ENCODE measurements around the gene CIROP. TPM values are rescaled to one million over a fixed set of nuclear protein-coding genes. Genes with fewer than 3 reads are reported as not detected.

CIROP gene
- total and polyA plus RNA-seq, 2 donors (not counting 1 experiment from before 2014, with no cell fraction given), result not detected

DNA sequence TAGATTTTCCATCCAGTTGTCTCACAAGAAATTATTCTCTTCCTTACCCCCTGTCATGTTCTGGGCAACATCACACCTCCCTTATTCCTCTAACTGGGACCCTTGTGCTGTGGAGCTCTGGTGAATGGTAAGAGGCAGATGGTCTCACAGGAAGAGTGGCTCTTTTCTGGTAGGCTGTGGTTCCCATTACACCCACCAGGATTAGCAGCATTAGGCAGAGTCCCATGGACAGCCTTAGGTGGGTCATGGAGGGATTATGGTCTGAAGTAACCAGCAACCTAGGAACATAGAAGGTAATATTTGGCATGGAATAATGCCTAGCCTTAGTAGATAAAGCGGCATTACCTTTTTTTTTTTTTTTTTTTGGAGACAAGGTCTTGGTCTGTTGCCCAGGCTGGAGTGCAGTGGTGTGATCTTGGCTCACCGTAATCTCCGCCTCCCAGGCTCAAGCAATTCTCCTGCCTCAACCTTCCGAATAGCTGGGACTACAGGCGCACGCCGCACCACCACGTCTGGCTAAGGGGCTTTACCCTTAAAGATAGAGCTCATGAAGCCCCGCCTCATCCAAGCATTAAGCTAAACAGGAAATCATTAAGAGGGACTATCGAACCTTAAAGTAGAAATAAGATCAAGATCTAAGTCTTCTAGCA lies 5.5 kb downstream of the CIROP start:
- Histone ChIP-seq H4K20me1 (ENCODE audit: control insufficient read depth, insufficient read depth, low read length, poor library complexity, severe bottlenecking) (peaks cover 8% of the 10 kb centered on the region), H3K4me2 (replicated peaks; ENCODE audit: low read depth, low read length, poor library complexity, severe bottlenecking) (no peak overlapping the region), H2AFZ (ENCODE audit: insufficient read depth, low read depth, low read length, poor library complexity, severe bottlenecking) (no peak overlapping the region), H3K27ac (ENCODE audit: low read length in 2 of 2) (no peak overlapping the region), H3K4me3 (ENCODE audit: control extremely low read depth in 1 of 5, extremely low read depth in 1 of 5, insufficient read depth in 1 of 5, low read depth in 2 of 5, low read length in 4 of 5) (no peak overlapping the region), H3K9me3 (ENCODE audit: control extremely low read depth in 1 of 3, control insufficient read depth in 2 of 3, insufficient read depth in 1 of 3, low read length in 2 of 3) (no peaks in the 10 kb centered on the region), H3K36me3 (replicated peaks in 1 of 2; ENCODE audit: control extremely low read depth in 1 of 2, control insufficient read depth in 1 of 2, extremely low read depth in 1 of 2, insufficient read depth in 2 of 2, low read length in 1 of 2) (peaks cover 5 to 25% of the 10 kb centered on the region in 2 experiments), H3K79me2 (ENCODE audit: control insufficient read depth, insufficient read depth, low read length) (peaks cover 51% of the 10 kb centered on the region), H3K27me3 (replicated peaks in 1 of 4; ENCODE audit: control extremely low read depth in 1 of 4, control insufficient read depth in 3 of 4, insufficient read depth in 4 of 4, low read length in 3 of 4) (no peaks in the 10 kb centered on the region), H3K4me1 (ENCODE audit: control insufficient read depth in 2 of 2, insufficient read depth in 2 of 2, low read length in 2 of 2) (peaks cover 7 to 12% of the 10 kb centered on the region in 2 donors), H3K9ac (ENCODE audit: low read length) (no peak overlapping the region)
- Mint-ChIP-seq H3K9me3 (ENCODE audit: insufficient read depth) (no peaks in the 10 kb centered on the region), H3K27ac (no peak overlapping the region), H3K4me1 (peaks cover 20% of the 10 kb centered on the region), H3K4me3 (no peak overlapping the region), H3K27me3 (no peaks in the 10 kb centered on the region)
- POLR2A ChIA-PET, result no interaction called here
- intact Hi-C loops (cut with micrococcal nuclease), result loop anchor here (10.0 kb wide), 4 partner anchors 455 to 1835 kb away; partner anchors contain the start of genes EMC9, HNRNPC, PSME2 and RNF31
- CTCF ChIA-PET, result interaction anchor here (0.6 to 0.8 kb wide), 2 partner anchors 22 to 172 kb away, joined by 3 to 5 read pairs; no protein-coding TSS in a partner anchor
- WGBS (ENCODE audit: insufficient coverage), result 100% methylated on average over 4 of the region's 10 CpGs
- TF ChIP-seq, protein P1, sequence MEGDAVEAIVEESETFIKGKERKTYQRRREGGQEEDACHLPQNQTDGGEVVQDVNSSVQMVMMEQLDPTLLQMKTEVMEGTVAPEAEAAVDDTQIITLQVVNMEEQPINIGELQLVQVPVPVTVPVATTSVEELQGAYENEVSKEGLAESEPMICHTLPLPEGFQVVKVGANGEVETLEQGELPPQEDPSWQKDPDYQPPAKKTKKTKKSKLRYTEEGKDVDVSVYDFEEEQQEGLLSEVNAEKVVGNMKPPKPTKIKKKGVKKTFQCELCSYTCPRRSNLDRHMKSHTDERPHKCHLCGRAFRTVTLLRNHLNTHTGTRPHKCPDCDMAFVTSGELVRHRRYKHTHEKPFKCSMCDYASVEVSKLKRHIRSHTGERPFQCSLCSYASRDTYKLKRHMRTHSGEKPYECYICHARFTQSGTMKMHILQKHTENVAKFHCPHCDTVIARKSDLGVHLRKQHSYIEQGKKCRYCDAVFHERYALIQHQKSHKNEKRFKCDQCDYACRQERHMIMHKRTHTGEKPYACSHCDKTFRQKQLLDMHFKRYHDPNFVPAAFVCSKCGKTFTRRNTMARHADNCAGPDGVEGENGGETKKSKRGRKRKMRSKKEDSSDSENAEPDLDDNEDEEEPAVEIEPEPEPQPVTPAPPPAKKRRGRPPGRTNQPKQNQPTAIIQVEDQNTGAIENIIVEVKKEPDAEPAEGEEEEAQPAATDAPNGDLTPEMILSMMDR (IDR thresholded peaks at IDR 0.05), result no peak
- no peak for TF ChIP-seq EZH2 (IDR thresholded peaks at IDR 0.05; ENCODE audit: borderline replicate concordance, insufficient read depth, low read depth, low read length, poor library complexity, severe bottlenecking)
- ATAC-seq (ENCODE audit: low read depth), result no peak
- DNase-seq, result no peak

DNA sequence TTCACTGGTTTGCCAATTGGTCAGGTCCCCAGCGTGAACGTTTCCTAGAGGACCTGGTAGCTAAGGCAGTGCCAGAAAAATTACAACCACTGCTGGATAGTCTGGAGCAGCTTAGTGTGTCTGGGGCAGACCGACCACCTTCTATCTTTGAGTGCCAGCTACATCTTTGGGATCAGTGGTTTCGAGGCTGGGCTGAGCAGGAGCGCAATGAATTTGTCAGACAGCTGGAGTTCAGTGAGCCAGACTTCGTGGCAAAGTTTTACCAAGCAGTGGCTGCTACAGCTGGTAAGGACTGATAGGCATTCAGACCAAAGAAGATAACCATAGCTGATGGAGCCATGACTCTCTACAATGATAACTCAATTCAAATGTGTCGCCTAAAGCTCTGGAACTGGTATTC lies 7.0 kb downstream of the CIROP start:
- Histone ChIP-seq H3K36me3 (replicated peaks in 1 of 2; ENCODE audit: control extremely low read depth in 1 of 2, control insufficient read depth in 1 of 2, extremely low read depth in 1 of 2, insufficient read depth in 2 of 2, low read length in 1 of 2) (peaks cover 5 to 31% of the 10 kb centered on the region in 2 experiments), H3K4me2 (replicated peaks; ENCODE audit: low read depth, low read length, poor library complexity, severe bottlenecking) (no peak overlapping the region), H3K27me3 (replicated peaks in 1 of 4; ENCODE audit: control extremely low read depth in 1 of 4, control insufficient read depth in 3 of 4, insufficient read depth in 4 of 4, low read length in 3 of 4) (no peaks in the 10 kb centered on the region), H3K79me2 (ENCODE audit: control insufficient read depth, insufficient read depth, low read length) (peaks cover 67% of the 10 kb centered on the region), H4K20me1 (ENCODE audit: control insufficient read depth, insufficient read depth, low read length, poor library complexity, severe bottlenecking) (peaks cover 23% of the 10 kb centered on the region), H2AFZ (ENCODE audit: insufficient read depth, low read depth, low read length, poor library complexity, severe bottlenecking) (no peak overlapping the region), H3K9me3 (ENCODE audit: control extremely low read depth in 1 of 3, control insufficient read depth in 2 of 3, insufficient read depth in 1 of 3, low read length in 2 of 3) (no peaks in the 10 kb centered on the region), H3K9ac (ENCODE audit: low read length) (no peak overlapping the region), H3K4me1 (ENCODE audit: control insufficient read depth in 2 of 2, insufficient read depth in 2 of 2, low read length in 2 of 2) (peaks cover 20 to 24% of the 10 kb centered on the region in 2 donors), H3K27ac (ENCODE audit: low read length in 2 of 2) (no peak overlapping the region), H3K4me3 (ENCODE audit: control extremely low read depth in 1 of 5, extremely low read depth in 1 of 5, insufficient read depth in 1 of 5, low read depth in 2 of 5, low read length in 4 of 5) (no peak overlapping the region)
- POLR2A ChIA-PET, result no interaction called here
- TF ChIP-seq EZH2 (IDR thresholded peaks at IDR 0.05; ENCODE audit: borderline replicate concordance, insufficient read depth, low read depth, low read length, poor library complexity, severe bottlenecking), result no peak
- TF ChIP-seq, protein P1 (IDR thresholded peaks at IDR 0.05), result no peak
- intact Hi-C loops (cut with micrococcal nuclease), result loop anchor here (10.0 kb wide), 4 partner anchors 457 to 1833 kb away; partner anchors contain the start of genes EMC9, HNRNPC, PSME2 and RNF31
- Mint-ChIP-seq H3K9me3 (ENCODE audit: insufficient read depth) (no peaks in the 10 kb centered on the region), H3K27ac (no peak overlapping the region), H3K27me3 (no peaks in the 10 kb centered on the region), H3K4me1 (peaks cover 29% of the 10 kb centered on the region), H3K4me3 (peak overlapping the region; percentile 5)
- ATAC-seq (ENCODE audit: low read depth) (no peak), DNase-seq (no peak)
- CTCF ChIA-PET, result interaction anchor here (0.5 to 1.4 kb wide), 5 partner anchors 21 to 876 kb away, joined by 3 to 10 read pairs (median 4); no protein-coding TSS in a partner anchor
- 96% methylated on average over 7 of the region's 7 CpGs for WGBS (ENCODE audit: insufficient coverage)
